Stimulated activated CD8-positive, alpha-beta memory T cell treated with anti-CD3 and anti-CD28 coated beads, Interleukin-7, amount 100 ng/mL, for 1 hour (primary cell): ENCODE measurements around the gene TM2D1.
"Not testable (repeated sequence)": the region's sequence is repeated elsewhere in the genome, so short reads cannot be mapped to it uniquely, and the experiment has no call there.

ENCODE experiments used
- DNase-seq, 2 donors: peaks; one replicate each; pipeline ENCODE4 v3.0.0-alpha.2; 2020; ENCODE audit warnings: low read depth in 2 of 2

Gene TM2D1

DNA sequence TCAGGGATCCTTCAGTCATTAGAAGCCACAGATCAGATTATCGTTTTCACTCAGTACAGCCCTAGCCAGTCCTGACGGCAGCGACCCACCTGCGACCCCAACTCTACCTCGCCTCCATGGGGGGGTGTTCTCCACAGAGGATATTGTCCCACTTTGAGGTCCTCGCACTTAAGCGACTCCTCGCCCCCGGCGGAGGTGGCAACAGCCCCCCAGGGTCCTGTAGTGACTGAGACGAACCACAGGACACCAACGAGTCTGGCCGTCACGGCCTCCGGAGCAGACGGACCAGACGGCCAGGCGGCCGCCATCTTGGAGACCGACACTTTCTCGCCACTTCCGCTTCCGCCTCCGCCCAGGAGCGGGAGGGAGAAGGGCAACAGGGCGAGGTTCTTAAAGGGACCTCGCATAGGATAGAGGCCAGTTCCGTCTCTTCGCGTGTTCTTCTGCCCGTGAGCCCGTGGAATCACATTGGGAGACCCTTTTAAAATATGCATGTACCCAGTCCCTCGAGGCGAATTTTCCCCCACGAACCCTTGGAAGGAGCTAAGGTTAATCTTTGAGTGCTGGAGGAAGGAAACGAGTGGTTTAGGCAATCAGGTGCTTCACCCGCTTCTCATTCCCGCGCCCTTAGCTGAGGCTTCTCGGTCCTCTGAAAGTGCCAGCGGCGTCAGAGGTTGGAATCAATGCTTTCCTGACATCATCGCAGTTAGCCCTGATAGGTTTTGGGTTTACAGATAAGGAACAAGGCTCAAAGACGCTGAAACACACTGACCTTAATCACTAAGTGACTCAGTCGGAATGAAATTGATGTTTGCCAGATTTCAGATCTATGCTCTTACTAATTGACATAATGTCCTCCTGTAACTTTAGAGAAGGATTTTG, at the start of gene TM2D1:
TSS of gene TM2D1 (minus strand) at position 329 of the 882 bp plus-strand sequence. CDS start at position 308, 21 bp downstream.
- peak; percentile 65 to 79 for DNase-seq

DNA sequence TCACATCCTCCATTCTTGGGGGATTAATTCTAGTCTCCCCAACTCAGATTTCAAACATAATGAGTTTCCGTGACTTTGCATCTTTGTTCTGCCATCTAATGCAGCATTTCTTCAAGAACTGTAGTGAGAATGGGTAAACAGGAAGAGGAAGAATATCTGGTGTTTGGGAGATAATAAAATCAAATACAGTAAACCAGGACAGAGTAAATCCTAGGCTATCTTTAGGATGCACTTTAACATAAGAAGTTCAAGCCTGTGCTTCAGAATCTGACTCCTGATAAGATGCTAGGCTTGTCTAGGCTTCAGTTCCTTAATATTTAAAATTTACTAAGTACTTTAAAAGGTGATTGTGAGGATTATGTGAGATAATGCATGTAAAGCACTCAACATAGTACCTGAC, 45.2 kb upstream of the TM2D1 start:
- no peak for DNase-seq

DNA sequence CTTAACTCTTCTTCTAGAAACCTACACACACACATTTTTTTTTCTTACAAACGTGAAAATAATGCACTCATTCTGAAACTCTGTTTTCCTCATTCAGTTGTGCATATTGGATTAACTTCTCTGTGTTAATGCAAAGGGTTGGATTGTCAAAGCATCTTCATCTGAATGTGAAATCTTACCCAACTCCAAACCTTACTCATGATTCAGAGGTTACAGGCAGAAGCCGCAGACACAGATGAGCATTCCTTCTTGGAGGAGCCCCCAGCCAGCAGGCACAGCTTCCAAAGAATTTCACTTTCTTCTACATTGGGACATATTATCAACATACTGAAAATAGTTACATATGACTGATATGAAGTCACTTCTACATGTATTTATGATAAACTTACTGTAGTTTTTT, 33.0 kb upstream of the TM2D1 start:
- DNase-seq = no peak

DNA sequence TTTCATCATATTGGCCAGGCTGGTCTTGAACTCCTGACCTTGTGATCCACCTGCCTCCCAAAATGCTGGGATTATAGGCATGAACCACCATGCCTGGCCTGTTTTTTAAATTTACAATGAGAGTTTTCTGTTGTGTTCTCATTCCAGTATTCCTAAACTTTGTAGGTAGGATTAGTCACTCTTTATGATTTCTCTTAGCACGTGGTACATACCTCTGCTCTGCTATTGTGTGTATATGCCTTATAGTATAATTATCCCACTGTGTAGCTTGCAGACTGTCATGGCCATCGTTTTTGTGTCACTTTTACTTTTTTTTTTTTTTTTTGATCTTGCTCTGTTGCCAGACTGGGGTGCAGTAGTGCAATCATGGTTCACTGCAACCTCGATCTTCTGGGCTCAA, 31.8 kb upstream of the TM2D1 start:
- DNase-seq = no peak

DNA sequence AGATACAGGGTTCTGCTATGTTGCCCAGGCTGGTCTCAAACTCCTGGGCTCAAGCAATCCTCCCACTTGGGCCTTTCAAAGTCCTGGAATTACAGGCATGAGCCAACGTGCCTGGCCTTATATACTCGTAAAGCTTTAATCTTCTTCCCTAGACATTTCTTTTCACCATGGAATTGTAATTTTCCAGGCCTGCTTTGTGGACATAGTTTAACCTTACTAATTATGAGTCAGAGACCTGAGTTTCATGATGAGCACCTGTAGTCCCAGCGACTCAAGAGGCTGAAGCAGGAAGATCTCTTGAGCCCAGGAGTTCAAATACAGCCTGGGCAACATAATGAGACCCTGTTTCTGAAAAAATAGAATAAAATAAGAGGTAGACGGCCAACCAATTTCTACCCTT, 29.6 kb upstream of the TM2D1 start:
- DNase-seq = no peak

DNA sequence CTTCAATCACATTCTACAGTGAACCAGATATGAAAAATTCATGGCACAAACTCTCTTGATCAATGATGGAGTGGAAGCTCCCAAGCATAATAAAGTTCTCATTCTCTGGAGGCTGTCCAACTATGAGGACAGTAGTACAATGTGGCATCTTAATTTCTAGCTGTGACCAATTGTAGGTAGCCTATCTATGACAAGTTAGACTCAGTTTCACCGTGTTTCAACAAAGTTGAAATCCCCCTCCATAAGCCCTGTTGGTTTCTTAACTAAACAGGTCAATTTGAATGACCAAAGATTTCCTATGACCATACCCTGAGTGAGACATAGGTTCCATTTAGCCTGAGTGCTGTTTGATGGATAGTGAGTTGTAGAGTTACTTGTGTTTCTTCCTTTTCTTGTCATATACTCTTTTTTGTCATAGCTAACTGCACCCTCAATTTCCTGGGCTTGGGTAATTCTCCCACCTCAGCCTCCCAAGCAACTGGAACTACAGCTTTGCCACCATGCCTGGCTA, 29.1 kb upstream of the TM2D1 start:
- DNase-seq = no peak

DNA sequence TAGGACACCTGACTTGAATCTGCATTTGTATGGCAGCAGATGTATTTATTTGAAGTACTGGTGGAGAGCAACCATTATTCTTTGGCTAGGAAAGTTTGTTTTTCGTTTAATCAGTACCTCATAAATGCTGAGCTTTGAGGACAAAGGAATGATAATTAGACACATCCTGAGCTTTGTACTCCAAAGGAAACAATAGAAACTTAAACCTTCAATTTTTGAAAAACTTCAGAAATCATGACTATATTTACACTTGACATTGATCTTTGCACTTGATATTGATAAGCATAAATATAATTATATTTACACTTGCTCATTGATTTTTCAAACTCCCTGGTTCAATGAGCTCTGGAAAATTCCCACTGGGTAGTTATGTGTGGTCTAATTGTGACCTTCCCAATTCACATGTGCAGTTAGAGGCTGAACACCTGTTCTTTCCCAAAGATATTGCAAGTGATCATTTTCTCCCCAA, 28.0 kb upstream of the TM2D1 start:
- no peak for DNase-seq

DNA sequence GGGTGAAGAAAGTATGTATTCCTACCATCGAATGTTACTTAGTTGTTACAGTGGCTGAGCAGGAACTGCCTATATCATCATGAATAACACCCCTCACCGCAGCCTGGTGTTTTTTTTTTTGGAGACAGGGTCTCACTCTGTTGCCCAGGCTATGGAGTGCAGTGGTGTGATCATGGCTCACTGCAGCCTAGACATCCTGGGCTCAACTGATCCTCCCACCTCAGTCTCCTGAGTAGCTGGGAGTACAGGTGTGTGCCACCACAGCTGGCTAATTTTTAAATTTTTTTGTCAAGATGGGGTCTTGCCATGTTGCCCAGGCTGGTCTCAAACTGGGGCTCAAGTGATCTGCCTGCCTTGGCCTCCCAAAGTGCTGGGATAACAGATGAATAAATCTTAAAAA, 24.6 kb upstream of the TM2D1 start:
- DNase-seq = no peak

DNA sequence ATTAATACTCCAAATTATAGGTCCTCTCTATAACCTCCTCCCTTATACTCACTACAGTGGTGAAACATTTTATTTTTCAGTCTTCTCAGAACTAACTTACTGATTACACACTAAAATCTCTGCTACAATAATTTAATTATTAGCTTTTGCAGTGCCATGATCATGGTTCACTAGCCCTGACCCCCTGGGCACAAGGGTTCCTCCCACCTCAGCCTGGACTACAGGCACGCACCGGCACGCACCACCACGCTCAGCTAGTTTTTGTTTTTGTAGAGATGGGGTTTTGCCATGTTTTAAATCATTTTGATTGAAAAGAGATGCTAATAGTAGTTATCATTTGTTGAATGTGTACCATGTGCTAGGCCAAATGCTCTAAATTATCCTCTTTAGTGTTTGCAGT, 23.6 kb upstream of the TM2D1 start:
- DNase-seq = no peak

DNA sequence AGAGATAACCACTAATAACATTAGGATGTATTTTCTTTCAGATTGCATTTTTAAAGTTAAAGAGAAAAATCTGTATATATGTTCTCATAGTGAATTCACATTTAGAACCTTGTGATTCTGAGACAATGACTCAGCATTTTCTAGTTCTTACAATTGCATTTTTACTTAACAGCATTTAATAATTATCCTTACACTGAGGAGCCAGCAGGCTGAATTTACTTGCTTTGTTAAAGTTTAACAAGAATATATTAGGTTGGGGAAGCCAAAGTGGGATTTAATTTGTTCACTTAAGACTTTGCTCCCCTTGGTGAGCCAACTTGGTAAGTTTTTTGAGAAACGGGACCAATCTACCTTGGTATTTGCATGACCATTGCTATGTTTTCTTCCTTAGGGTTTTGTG, 21.9 kb upstream of the TM2D1 start:
- DNase-seq = no peak

DNA sequence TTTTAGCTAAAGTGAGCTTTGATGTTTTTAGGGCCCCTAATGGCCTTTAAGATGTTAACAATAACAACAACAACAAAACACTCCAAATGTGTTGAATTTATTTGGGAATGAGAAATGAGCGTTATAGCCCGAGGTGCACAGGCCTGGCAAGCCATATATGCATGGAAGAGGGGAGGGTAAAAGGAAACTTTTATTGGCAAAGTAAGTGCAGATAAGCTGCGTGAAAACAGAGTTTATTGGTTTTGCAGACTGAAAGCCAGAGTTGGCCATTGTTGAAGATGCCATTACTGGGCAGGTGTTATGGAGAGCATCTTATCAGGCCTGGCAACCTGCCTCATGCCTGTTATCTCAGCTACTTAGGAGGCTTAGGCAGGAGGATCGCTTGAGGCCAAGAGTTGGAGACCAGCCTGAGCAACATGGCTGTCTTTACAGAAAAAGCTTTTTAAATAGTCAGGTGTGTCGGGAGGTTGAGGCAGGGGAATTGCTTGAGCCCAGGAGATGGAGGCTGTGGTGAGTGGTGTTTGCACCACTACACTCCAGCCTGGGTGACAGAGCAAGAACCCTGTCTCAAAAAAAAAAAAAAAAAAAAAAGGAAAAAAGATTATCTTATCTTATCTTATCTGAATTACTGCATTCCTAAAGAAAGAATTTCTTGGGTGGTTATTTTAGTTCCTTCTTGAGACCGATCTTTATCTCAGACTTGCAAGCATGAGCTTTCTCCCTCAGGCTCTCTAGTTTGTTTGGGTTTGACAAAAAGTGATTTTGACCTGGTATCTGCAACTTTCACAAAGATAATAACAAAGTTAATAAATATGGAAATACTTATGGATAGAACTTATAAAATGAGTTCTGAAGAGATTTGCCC, 19.0 kb upstream of the TM2D1 start:
- no peak for DNase-seq

DNA sequence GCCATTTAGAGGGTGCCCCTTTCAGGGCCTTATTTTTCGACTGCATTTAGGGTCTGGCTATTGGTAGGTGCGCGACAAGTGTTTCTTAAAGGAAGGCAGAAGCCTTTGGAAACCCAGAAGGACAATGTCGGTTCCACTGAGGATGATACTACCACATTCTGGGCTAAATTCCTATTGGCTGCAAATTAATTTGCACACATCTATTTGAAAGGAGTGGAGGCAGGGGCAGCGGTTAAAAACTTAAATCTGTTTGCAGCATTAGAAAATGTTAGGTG, 18.4 kb upstream of the TM2D1 start:
- no peak for DNase-seq

DNA sequence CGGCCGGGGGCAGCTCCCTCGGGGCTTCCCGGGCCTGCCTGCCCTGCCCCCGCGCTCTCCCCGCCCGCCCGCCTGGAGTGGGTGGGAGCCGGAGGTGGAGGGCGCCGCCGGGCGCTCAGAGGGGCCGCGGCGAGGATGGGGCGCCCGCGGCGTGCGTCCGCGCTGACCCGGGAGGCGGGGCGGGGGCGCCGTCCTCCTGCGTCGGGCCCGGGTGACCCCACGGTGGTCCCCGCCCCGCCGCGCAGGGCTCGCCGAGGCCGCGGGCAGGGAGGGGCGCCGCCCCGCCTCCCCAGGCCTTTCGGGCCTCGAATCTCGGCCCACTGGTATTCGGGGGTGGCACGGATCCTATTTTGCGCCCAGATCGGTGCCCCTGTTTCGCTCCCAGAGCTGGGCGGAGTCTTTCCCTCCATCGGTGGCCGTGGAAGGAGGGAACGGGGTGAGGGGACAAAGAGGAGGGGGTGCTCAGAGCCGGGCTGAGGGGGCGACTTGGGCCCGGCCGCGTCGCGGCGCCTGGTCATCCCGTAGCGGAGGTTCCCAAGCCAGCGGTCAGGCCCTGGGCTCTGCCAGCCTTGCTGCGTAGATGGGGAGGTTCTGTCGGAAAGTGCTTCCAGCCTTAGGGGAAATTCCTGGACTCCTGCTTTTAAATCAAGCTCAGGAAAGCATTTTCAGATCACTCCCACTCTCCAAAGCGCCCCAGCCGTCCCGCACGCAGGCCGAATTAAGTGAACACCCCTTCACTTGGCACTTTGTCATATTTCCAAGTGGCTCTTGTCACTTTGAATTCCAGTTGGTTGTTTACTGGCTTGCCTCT, 17.9 kb upstream of the TM2D1 start:
- no peak for DNase-seq

DNA sequence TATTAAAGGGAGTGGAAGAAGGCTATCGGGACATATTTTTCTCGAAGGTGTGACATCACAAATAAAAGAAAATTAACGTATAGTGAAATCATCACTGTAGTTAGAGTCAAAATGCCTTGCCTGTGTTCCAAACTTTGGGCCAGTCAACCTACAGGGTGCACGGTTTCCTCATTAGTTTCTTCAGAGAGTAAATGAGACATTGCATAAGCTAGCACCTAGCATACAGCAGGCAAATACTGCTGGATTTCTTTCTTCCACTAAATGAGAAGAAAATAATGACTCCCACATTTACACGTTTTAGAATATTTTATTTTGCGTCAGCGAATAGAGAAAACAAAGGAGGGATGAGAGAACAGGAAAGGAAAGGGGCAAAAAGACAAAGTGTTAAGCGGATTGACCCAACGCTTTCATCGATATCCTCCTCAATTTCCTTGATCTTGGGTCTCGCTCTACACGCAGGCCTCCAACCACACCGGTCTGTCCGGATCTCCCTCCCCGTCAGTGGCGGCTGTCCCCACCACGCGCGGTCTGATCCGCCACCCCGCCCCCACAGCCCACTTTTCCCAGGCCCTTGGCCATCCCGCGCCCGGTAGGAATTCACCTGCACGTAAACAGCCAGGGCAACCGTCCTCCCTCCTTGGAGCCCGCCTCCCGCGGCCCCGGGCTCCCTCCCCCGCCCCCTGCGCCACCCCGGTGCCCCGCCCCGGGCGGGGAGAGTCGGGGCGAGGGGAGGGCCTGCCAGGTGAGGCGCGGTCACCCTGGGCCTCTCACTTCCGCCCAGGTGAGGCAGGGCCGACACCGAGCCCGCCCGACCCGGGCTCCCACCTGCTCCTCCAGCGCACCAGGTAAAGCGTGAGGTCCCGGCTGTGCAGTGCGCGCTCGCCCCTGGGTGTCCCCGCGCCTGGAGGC, 17.0 kb upstream of the TM2D1 start, which contains the start of gene PATJ:
TSS of gene PATJ (plus strand) at position 770 of the 909 bp plus-strand sequence. CDS start 20,413 bp downstream, outside the sequence.
- peak; percentile 23 to 36 for DNase-seq

DNA sequence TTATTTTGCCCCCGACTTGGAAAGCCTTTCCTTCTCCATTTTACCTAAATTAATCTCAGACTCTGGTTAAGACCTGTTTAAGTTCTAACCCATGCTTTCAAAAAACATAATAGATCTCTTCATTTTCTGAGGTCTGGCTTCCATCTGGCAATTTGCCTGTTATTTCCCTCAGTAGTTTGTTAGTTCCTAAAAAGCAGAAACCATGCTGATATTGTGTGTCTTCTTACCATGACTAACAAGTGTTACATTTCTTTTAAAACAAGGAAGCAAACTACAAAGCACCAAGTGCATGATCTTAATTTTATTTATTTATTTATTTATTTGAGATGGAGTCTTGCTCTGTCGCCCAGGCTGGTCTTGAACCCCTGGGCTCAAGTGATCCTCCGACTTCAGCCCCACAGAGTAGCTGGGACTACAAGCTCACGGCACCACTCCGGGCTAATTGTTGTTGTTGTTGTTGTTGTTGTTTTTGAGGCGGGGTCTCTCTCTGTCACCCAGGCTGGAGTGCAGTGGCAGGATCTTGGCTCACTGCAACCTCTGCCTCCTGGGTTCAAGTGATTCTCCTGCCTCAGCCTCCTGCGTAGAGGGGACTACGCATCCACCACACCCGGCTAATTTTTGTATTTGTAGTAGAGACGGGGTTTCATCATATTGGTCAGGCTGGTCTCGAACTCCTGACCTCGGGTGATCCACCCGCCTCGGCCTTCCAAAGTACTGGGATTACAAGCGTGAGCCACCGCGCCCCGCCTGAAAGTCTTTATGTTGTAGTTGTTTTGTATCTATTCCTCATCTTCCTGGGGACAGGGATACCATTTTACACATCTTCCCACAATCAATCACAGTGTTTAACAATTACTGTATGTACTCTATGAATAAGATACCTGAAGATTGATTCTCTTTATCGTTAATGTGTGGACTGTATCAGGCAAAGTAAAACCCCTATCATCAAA, 16.1 kb upstream of the TM2D1 start:
- no peak for DNase-seq

DNA sequence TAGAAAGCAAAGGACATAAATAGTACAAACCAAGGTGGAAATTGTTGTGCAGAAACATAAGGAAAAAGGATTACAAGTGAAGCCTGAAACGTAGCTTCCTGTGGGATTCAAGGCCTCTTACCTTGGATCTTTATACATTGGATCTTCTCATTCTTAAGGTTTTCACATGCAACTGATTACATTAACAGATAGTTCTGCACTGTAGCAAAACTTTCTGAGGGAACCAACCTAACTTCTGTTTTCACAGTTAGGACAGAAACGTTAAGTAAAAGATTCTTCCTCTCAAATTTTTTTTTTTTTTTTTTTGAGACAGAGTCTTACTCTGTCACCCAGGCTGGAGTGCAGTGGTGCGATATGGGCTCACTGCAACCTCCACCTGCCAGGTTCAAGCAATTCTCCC, 7.8 kb upstream of the TM2D1 start:
- no peak for DNase-seq

DNA sequence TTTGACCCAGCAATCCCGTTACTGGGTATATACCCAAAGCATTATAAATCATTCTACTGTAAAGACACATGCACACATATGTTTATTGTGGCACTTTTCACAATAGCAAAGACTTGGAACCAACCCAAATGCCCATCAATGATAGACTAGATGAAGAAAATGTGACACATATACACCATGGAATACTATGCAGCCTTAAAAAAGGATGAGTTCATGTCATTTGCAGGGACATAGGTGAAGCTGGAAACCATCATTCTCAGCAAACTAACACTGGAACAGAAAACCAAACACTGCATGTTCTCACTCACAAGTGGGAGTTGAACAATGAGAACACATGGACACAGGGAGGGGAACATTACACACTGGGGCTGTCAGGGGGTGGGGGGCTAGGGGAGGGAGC, 5.7 kb upstream of the TM2D1 start:
- DNase-seq = not testable (repeated sequence)

DNA sequence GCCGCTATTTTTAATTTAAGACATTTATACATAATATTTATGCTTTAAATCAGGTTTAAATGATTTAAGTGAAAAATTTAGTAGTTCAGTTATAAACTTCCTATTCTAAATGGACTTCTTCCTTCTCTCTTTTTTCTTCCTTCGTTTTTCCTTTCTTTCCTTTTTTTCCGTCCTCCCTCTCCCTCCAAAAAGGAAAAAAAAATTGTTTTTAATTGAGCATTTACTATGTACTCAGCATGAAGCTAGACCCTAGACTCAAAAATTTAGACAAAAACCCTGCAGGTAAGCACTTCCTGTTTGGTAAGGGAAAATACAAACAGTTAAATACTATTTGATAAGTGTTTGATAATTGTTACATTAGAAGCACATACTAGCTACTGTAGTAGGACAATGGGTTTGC, 2.6 kb upstream of the TM2D1 start:
- no peak for DNase-seq

DNA sequence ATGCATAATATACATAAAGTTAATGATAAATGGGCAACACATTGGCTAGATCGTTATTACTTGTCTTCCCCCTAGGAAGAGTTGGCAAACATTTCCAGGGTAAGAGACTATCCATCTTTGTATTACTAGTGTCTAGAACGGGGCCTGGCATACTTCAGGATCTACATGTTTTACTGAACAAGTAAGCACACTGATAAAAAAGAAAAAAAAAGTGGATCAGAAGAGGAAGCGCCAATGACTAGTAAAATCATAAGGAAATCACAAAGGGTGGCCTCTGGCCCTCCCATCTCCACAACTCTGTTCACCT, 482 bp downstream of the TM2D1 start:
- no peak for DNase-seq
